Endothelial cell of umbilical vein (primary cell): ENCODE results near the gene MIA3.

Experiments used
- POLR2A ChIP-seq: IDR thresholded peaks from 2 replicates; pipeline ENCODE4 v1.6.1; 2012; ENCODE audit warnings: low read depth, mild to moderate bottlenecking, control low read depth, low read length
- TF ChIP-seq, protein P1 (sequence below): IDR thresholded peaks from 2 replicates; pipeline ENCODE4 v1.6.1; 2011; ENCODE audit not compliant: insufficient read depth, insufficient read length

DNA sequence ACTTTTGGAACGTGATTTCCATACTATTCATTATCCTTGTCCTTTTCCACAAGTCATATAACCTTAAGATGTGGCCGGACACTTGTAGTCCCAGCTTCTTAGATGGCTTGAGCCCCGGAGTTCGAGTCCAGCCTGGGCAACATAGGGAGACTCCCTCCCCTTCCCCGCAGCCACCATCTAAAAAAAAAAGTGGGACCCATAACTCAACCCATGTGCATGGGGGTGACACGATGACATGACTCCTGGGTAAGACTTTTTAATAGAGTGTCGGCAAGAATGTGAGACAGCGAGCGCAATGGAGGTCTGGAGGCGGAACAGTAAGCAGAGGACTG is 25.7 kb downstream of the MIA3 start:
- TF ChIP-seq POLR2A = no peak
- TF ChIP-seq, protein P1, sequence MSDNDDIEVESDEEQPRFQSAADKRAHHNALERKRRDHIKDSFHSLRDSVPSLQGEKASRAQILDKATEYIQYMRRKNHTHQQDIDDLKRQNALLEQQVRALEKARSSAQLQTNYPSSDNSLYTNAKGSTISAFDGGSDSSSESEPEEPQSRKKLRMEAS = no peak
